NCI-H524 treated with DMSO at 0.1 percent for 48 hours (cell line): ENCODE data around the gene SEL1L2.

ENCODE experiments used
- DNase-seq: peaks from one replicate; lab custom pipeline; 2025; lab: John Stamatoyannopoulos, UW

Gene SEL1L2

DNA sequence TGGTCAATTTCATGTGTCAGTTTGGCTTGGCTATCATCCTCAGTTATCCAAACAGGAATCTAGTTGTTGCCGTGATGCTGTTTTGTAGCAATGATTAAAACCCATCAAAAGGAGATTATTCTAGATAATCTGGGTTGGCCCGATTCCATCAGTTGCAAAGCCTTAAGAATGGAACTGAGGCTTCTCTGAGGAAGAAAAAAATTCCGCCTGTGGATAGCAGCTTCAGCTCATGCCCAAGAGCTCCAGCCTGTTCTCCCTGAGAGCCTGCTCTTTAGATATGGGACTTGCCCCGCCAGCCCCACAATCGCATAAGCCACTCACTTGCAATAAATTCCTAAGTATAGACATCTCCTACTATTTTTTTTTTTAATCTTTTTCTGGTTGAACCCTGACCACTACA, 61.5 kb downstream of the SEL1L2 start:
- peak; percentile 21 for DNase-seq

DNA sequence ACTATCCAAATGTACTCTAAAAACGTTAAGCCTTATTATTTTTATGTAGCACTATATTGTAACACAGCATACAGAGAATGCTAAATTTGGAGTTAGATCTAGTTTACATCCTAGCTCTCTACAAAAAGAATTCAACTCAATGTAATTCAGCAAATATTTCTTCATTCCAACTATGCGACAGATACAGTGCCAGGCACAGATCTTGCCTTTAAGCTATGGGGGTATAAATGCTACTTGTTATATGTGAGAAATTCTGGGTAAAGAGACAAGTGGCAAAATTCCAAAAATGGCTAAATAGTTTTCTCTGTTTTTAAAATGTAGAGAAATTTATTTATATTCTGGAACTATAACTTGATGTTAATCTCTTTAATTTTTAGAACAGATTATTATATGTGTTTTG, 63.2 kb downstream of the SEL1L2 start:
- DNase-seq, result no peak

DNA sequence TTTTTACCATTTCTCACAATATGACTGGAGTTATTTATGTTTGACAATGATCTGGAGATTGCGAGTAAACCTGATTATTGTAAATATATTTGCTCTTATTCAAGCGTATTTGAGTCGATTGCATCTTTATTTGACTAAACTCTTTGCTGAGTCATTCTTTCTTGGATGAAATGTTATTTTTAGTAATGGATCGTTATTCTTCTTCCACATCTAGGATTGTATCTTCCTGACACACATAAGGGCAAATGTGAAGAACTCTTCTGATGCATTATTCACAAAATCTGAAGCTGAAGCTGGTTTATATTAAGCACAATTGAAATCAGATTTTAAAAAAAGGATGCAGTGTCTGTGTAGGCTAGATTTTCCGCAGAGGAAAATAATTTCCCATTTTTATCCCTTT, 68.2 kb downstream of the SEL1L2 start:
- DNase-seq, result no peak

DNA sequence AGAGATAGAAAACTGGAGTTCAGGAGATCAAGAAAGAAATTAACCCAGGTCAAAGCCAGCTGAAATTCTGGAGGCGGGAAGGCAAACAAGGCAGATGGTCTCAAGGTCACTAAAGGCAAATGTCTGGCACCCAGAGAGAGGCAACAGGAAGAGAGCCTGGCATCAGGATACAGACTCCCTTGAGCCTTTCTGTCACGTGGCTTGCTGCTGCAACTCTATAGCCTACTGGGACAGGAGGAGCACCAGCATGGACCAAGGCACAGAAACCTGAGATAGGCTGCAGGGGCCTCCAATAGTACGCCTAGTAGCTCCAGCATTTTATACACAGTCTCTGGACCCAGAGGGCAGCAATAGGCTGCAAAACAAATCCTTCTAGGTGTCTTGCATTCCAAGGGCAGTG, 75.1 kb downstream of the SEL1L2 start:
- peak; percentile 71 for DNase-seq

DNA sequence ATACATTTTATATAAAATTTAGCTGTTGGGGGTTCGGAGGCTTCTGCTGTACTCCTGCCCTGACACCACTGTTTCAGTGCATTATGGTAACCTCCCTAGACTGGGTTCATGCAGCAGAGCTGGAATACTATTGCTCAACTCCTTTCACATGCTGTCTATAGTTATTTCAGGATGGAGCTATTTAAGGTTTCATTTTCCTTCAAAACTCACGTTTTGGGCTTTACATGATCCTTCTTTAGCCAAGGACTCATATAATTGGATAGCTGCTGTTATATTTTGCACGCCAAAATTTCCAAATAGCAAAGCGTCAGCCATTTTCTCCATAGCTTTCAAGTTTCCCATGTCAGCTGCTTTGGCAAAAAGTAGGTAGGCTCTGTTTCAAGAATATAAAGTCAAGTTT, 76.8 kb downstream of the SEL1L2 start:
- DNase-seq, result no peak

DNA sequence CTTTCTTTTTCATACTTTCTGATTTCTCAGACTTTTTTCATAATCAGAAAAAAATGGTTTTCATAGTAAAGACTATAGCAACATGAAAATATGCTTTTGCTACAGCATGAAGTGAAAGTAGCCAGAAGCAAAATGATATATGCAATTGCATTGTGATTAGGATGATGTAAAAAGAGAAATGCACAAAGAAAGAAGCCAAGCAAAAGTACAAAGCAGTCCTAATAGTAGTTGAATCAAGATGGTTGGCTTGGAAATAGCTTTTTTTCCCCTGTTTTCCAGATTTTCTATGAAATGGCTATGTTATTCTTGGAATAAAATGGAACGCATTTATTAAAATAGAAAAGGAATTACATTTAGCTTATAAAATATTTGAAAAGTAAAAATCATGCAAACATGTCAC, 77.3 kb downstream of the SEL1L2 start:
- no peak for DNase-seq

DNA sequence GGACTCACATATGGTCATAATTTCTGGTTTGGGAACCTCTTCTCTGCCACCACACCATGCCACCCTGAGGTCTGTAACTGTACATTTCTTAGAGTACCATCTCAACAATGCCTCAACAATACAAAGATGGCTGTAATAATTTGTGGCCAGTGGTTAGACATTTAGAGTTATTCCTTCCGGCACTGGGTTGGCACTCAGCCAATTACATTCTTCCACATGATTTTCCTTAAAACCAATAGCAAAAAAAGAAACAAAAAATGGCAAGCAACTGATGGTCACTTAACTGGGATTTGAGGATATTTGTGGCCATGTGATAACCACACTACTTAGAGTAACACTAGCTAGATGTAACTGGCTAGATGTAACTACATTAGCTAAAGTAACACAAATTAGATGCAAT, 79.9 kb downstream of the SEL1L2 start:
- no peak for DNase-seq

DNA sequence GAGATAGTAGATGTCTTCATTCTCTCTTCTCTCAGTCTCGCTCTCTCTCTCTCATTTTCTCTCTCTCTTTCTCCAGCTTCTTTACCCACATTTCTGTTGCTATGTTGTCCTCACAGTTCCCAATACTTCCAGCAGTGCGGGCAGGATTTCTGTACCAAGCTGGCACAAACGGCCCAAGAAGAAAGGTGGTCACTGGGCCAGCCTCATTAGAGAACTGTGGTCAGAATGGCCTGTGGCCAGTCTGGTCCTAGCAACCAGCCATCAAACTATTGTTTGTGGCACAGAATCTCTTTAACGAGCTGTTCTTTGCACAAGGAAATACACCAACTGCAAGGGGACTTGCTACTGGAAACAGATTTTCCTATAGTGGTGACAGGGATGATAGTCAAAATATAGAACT, 81.3 kb downstream of the SEL1L2 start:
- no peak for DNase-seq

DNA sequence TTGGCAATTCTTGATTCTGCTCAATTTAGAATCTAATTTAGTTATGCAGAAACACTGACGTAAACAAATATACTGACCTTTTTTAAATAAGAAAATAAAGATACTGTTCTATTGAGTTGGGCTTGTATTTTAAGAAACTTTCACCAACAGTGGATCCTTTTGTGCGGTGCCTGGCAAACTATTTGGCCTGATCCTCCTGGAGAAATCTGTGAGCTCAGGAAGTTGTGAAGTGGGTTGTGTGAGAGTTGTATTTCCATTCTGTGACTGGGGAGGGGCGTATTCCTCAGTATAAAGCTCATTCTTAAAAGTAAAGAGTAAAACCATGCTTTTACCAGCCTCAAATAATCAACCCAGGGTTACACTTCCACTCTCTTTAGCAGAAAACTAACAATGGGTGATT, 85.6 kb downstream of the SEL1L2 start:
- no peak for DNase-seq

DNA sequence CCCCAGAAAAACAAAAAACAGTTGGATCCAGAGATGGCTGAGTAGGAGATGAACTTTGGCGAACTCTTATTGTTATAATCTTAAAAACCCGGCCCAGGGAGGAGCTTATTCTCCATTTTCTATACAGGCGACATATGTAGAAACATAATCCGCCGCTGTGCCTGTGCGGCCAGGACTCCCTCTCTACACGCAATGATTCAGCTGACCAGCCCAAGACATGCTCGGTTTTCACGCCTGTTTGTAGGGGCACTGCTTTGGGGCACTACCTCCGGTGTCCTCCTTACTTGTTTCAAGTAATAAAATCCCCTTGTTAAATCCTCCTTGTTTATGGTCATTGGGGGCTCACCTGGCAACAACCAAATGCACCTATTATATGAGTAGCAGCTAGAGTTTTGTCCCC, 89.9 kb downstream of the SEL1L2 start:
- no peak for DNase-seq

DNA sequence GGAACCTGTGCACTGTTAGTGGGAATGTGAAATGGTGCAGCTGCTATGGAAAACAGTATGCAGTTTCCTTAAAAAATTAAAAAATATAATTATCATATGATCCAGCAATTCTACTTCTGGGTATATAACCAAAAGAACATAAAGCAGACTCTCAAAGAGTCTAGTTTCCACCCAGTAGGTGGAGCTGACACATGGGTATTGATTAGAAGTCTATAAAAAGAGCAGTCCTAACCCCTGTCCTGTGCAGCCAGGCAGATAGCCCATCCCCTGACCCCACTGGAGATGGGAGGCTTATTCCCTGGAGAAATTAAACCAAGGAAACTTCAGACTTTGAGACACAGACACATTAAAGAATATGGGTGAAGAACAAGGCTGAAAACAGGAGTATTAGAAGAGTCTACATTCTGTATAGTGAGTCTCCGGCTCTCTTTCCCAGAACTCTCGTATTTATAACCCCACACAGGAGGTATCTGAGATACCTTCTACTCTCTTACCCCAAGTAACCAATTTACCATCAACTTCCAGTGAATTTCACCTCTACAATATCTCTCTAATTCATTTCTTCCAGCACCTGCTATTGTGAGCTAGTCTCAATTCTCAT, 92.3 kb downstream of the SEL1L2 start:
- DNase-seq, result no peak

DNA sequence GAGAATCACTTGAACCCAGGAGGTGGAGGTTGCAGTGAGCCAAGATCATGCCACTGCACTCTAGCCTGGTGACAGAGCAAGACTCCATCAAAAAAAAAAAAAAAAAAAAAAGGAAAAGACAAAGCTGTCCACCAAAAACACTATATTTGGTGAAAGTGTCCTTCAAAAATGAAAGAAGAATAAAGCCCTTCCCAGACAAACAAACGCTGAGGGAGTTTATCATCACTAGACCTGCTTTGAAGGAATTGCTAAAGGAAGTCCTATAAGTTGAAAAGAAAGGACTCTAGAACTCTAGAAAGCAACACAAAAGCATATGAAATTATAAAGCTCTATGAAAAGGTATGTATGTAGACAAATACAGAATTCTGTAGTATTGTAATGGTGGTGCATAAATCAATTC, 98.8 kb downstream of the SEL1L2 start:
- DNase-seq, result no peak

DNA sequence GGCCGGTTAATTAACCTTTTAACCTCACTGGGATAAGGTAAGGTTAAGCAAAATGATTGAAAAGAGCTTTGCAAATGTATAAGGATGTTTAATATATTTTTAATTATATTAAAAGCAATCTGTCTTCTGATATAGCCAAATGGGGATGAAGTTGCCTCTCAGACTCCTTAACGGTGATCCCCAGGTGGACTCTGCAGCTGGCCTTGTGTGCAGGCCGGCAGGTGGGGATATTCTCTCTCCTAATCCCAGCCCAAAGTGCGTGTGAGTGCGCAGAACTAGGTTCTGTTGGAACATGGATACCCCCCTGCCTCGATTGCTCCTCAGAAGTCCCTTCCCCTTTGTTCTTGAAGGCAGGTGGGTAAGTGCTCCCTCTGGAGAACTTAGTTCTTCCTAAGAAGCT, 105.6 kb downstream of the SEL1L2 start:
- DNase-seq, result no peak

DNA sequence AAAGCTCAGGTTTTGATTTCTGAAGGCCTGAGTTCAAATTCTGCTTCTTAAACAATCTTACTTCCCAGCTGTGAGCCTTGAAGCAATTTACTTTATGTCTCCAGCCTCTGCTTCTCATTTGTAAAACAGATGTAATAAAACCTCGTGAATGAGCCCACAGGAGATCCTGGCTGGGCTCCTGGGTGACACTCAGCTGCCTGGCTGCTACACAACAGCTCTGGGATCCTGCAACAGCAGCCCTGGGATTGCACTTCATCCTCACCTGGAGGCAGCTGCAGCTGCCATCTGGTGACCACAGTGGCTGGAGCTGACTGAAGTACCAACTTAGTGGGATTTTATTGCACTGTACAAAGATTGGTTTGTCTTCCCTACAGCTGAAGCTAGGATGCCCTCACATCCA, 107.0 kb downstream of the SEL1L2 start:
- DNase-seq, result peak; percentile 32

DNA sequence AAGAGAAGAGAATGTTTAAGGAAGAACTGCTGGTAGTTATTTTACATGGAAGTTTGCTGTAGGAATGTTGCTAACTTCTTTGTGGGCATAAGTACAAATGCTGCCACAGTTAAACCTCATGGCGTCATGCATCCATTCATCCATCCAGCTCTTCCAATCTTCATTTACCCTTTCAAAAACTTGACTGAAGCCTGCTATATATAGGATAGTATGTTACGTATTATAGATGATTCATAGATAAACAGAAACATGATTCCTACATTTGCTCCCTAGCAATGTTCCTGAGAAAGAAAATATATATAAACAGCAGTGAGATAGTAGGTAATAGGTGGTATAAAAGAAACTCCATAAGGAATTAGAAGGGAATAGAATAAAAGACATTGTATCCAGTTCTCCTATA, 111.8 kb downstream of the SEL1L2 start:
- DNase-seq, result no peak

DNA sequence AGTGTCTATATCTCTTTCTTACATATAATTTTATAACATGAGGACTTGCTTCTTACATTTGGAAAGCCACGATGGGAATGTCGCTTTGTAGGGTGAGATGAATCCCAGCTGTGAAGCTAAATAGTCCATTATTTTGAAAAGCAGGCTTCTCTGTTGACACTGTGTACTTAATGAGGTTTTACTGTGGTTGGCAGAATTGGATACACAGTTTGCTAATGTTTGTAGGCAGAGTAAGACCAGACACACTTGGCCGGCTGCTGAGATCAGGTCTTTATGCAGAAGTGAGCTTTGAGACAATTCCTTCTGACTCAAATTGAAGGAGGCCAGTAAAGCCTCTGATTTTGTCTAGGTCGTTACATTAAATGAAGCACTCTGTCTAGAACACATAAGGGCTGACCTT, 112.6 kb downstream of the SEL1L2 start:
- DNase-seq, result no peak

DNA sequence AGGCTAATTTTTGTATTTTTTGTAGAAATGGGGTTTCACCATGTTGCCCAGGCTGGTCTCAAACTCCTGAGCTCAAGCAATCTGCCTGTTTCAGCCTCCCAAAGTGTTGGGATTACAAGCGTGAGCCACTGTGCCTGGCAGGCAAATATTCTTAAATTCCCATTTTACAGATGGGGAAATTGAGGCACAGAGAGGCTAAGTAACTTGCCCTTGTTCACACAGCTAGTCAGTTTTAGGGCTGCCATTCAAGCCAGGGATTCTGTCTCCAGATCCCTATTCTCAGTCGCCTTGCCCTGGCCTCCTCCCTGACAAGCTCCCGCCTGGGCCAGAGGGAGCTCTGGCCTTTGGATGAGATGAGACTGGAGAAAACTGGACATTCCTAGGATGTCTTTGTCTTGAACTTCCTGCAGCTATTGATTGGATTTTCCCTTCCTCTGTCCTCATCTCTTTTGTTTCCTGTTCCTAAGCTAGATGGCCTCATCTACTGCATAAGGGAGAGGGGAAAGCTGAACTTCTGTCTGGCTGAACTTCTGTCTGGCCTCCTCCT, 115.1 kb downstream of the SEL1L2 start:
- DNase-seq, result no peak

DNA sequence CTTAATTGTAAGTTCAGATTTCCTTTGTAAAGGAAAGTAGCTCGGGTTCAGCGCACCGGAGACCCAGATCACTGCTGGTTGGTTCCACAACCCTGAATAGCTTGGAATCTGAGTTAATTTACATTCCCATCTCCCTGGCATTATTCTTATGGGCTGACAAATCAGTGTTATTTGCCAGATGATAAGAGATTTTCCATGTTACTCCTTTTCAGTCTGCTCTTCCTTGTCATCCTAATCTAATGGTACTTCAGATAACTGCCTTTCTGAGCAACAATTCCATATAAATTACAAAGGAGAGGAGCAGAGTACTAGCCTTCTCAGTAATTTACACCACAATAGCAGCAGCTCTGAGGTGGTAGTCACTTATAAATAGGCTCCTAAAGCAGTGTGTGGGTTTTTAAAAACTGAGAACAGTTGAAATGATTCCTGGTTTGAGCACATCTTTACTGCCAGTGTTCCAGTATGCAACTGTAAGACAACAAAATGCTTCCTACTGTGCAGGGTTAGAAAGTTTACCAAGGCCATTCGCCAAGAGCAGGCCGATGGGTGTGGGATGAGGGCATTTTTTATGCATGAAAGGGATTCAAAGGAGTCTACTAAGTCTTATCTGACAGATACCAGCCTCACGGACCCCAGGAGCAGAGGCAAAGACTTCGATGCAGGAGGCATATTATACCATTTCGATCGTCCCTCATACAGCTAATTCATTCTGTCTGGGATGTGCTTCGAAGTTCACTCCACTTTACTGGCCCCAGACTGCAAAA, 115.8 kb downstream of the SEL1L2 start:
- DNase-seq, result no peak

DNA sequence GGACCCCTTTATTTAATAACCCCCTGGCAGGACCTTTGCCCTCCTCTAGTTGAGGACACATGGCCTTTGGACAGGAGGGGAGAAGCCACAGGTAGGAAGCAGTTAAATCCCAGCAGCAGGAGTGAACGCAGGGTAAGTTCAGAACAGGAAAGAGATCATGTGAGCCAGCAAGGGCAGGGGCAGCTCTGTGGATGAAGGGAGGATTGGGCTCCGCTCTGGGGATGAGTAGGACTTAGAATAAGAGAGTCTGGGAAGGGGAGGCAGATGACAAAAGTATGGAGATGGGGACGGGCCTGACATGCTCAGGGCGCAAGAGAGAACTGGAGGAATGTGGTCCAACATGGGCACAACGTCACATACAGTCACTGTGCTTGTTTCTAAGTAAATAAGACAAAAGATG, 116.6 kb downstream of the SEL1L2 start:
- DNase-seq, result no peak

DNA sequence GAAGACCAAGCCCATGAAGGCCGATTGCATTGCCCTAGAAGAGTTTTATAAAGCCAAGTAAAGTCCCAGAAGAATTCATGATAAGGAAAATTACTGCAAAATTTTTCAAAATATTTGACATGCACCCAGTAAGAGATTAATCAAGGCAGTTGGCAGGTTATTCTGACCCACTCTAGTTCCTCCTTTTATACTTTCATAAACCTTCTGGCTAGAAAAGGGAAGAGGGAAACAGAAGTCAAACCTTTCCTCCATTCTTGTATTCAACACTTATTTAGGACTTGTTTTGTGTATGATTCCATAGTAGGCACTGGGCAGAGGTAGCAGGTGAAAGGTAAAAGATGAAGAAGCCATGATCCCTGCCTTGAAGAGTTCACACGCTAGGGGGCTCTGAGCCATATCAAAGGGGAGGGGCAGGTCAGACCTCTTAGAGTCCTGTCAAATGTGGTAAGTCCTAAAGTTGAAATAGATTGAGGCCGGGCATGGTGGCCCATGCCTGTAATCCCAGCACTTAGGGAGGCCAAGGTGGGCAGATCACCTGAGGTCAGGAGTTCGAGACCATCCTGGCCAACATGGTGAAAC, 120.2 kb downstream of the SEL1L2 start:
- DNase-seq, result no peak

DNA sequence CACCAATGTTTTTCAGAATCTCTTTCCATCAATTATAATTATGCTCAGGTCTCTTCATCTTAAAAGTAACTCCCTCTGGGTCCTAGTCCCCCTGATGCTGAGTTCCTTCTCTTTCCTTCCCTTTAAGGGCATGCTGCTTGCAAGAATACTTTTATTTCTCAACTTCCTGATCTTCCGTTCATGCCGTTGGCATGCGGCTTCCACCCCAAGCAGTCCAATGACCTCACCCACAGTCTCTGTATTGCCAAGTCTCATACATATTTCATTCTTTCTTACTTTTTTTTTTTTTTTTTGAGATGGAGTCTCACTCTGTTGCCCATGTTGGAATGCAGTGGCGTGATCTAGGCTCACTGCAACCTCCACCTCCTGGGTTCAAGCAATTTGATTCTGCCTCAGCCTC, 122.1 kb downstream of the SEL1L2 start:
- DNase-seq, result no peak

DNA sequence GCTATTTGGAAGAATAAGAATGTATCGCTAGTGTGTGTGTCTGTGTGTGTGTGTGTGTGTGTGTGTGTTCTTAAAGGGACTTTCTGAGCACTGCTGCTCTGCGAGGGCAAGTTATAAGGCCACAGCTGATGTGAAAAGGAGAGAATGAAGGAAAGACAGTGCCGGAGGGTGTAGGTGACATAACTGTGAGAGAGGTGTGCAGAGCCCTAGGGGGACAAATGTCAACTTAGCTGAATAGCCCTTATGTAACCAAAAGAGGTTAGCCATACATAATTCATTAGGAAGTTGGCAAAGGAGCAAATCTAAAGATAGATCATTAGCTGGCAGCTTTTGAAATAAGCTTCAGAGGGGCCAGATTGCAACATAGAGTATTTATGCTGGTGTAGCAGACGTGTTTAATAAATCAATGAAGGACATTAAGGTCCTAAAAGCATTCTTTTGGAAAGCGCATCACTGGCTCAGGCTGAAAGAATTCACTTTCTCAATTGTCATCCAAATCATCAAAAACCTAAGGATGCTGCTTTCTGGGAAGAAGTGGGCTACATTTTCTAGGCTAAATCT, 124.5 kb downstream of the SEL1L2 start:
- no peak for DNase-seq

DNA sequence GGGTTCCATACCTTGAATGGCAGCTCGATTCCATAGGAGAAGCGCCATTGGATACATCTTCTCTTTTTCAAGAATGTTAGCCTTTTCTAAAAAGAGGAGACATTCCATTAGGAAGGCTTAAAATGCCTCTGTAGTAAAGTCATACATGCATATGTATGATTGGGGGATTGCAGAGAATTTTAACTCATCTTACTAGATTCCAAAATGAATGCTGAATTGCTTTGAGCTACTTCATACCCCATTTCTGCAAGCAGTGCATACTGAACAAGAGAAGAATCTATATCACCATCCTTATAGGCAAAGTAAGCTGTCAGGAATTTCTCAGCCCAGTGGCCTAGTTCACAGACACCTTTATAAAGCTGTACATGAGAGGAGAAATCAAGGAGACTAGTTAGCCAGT, 125.3 kb downstream of the SEL1L2 start:
- no peak for DNase-seq
